NCI-H460 (cell line): ENCODE results near the gene RWDD3. TPM values are rescaled to one million over a fixed set of nuclear protein-coding genes. Genes with fewer than 3 reads are reported as not detected.

Experiments
- DNase-seq: peaks from one replicate; pipeline ENCODE4 v3.0.0-alpha.2; 2016; ENCODE audit warnings: low read depth; ENCODE audit errors: extremely low read depth
- total RNA-seq: library from RNA; depleted of rRNA; stranded (reverse); fragments of >200 nt; shearing (Covaris generic); gene quantifications from 2 replicates; pipeline ENCODE4 v1.2.3, GENCODE V29; 2014

The RWDD3 gene
- total RNA-seq, 1 experiment from 2014 or later = 13.2 TPM

- no peak for DNase-seq
These were observed 5.0 kb upstream of the RWDD3 start for GRCh38 chr1:95229037-95229436.

- DNase-seq = no peak
These were observed 4.3 kb upstream of the RWDD3 start for GRCh38 chr1:95229706-95230105.

GRCh38 chr1:95230256-95230655 is 3.8 kb upstream of the RWDD3 start:
- DNase-seq = no peak

- no peak for DNase-seq
These were observed 3.2 kb upstream of the RWDD3 start for GRCh38 chr1:95230768-95231191.

- no peak for DNase-seq
These were observed 1.2 kb upstream of the RWDD3 start for GRCh38 chr1:95232646-95233318.

GRCh38 chr1:95233319-95233736 is 682 bp upstream of the RWDD3 start:
- no peak for DNase-seq

GRCh38 chr1:95236784-95237575 is 3.0 kb downstream of the RWDD3 start:
- no peak for DNase-seq

GRCh38 chr1:95237981-95238703 is 4.1 kb downstream of the RWDD3 start:
- DNase-seq = no peak

GRCh38 chr1:95245029-95245428 is 11.0 kb downstream of the RWDD3 start:
- no peak for DNase-seq

- DNase-seq = no peak
These were observed 12.5 kb downstream of the RWDD3 start for GRCh38 chr1:95246511-95246910.

GRCh38 chr1:95247607-95248006 is 13.6 kb downstream of the RWDD3 start:
- DNase-seq = no peak

GRCh38 chr1:95249916-95250315 is 15.9 kb downstream of the RWDD3 start:
- DNase-seq = no peak

- DNase-seq = no peak
These were observed 18.4 kb downstream of the RWDD3 start for GRCh38 chr1:95252422-95252821.

- DNase-seq = no peak
These were observed 20.9 kb downstream of the RWDD3 start for GRCh38 chr1:95254959-95255358.

GRCh38 chr1:95255826-95256225 is 21.8 kb downstream of the RWDD3 start:
- DNase-seq = no peak

GRCh38 chr1:95257758-95258157 is 23.7 kb downstream of the RWDD3 start:
- DNase-seq = no peak

GRCh38 chr1:95259245-95259644 is 25.2 kb downstream of the RWDD3 start:
- DNase-seq = no peak

- DNase-seq = no peak
These were observed 28.9 kb downstream of the RWDD3 start for GRCh38 chr1:95262913-95263312.

- DNase-seq = no peak
These were observed 29.4 kb downstream of the RWDD3 start for GRCh38 chr1:95263450-95263849.

- DNase-seq = no peak
These were observed 31.1 kb downstream of the RWDD3 start for GRCh38 chr1:95265106-95265505.

- no peak for DNase-seq
These were observed 42.4 kb downstream of the RWDD3 start for GRCh38 chr1:95276429-95276828.
